ENCODE results near the gene TRIM66.

Gene TRIM66

DNA sequence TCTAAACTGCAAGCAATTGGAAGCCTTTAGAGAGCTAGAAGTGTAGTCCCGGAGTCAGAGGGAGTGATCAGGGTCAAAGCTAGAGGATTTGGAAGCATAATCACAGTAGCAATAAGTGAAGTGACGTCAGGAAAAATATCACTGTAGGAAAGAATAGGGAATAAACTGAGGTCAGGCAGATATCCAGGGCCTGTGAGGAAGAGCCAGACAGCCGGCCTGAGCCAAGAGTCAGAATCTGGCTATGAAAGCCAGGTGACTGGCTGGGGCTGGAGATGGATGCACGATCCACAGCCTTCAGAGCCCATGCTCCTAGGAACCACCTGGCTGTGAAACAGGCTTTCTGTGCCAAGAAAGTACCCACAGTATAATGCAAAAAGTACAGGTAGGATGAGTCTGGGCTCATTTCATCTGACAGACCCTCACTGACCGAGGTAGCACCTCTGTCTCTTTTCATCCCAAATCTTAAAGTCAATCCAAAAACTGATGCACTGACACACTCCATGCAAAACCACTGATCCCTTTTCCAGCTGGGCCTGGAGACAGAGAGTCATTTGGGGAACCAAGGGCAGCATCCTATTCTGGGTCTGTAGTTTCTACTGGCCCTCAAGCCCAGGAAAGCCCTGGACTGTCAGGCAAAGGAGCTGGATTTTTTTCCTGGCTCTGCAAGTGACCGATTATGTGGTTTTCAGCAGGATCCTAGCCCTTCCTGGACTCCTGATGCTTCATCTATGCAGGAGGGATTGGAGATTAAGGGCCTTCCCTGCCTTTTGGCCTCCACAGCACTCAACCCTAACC is 21.3 kb downstream of the TRIM66 start:
- TF ChIP-seq, protein P1, sequence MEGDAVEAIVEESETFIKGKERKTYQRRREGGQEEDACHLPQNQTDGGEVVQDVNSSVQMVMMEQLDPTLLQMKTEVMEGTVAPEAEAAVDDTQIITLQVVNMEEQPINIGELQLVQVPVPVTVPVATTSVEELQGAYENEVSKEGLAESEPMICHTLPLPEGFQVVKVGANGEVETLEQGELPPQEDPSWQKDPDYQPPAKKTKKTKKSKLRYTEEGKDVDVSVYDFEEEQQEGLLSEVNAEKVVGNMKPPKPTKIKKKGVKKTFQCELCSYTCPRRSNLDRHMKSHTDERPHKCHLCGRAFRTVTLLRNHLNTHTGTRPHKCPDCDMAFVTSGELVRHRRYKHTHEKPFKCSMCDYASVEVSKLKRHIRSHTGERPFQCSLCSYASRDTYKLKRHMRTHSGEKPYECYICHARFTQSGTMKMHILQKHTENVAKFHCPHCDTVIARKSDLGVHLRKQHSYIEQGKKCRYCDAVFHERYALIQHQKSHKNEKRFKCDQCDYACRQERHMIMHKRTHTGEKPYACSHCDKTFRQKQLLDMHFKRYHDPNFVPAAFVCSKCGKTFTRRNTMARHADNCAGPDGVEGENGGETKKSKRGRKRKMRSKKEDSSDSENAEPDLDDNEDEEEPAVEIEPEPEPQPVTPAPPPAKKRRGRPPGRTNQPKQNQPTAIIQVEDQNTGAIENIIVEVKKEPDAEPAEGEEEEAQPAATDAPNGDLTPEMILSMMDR (IDR thresholded peaks at IDR 0.05; ENCODE audit: low read depth, low read length, missing control alignments), result no peak
- no peak for DNase-seq (ENCODE audit: low read depth)
- H3K4me3 ChIP-seq (ENCODE audit: low read depth, low read length), result no peak overlapping the region

DNA sequence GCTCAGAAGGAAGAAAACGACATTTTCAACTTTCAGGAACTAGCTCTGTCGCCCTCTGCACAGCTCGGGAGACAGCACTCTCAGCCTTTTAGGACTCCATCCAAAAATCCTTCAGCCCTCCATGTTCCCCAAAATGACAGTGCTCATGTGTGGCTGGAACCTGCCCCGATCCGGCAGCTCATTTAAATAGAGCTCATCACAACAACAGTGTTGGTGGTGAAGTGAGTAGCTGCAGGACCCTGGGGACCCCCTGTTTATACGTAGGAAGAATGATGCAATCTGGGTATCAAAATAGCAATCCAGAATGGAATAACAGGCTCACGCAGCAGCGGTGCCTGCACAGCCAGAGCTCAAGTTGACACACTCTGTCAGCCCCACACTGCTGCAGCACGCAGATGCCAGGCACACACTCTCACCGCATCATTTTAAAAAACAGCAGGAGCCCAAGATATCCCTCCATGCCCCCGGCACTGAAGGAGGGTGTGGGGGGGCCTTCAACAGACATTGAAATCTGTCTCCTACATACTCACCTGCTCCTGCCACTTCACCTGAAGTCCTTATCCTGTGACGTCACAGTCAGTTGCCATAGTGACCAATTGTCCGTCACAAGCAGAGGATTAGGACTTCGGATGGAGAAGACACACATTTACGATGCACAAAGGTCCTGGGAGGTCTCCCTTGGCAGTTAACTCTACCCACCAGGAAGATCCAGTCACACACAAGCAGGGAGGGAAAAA is 24.0 kb downstream of the TRIM66 start:
- H3K4me3 ChIP-seq (ENCODE audit: low read depth, low read length), result no peak overlapping the region
- DNase-seq (ENCODE audit: low read depth), result no peak
- TF ChIP-seq, protein P1 (IDR thresholded peaks at IDR 0.05; ENCODE audit: low read depth, low read length, missing control alignments), result no peak

DNA sequence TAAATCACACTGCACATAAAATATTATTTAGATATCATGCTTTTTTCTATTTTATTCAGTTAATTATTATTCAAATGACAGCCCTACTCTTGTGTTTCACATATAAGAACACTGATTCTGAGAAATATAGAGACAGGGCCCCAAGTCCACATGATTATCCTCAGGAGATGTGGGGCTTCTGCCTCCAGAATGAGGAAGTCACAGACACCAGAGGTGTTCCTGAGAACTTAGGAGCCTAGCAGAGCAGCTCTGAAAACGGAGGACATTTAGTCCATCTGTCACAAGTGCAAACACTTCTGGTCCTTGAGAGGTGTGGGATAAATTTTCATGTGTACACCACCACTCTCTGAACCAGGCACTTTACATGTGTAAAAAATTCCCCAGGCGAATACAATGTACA is 26.2 kb downstream of the TRIM66 start:
- TF ChIP-seq, protein P1 (IDR thresholded peaks at IDR 0.05; ENCODE audit: low read depth, low read length, missing control alignments), result no peak
- no peak overlapping the region for H3K4me3 ChIP-seq (ENCODE audit: low read depth, low read length)
- DNase-seq (ENCODE audit: low read depth), result no peak

DNA sequence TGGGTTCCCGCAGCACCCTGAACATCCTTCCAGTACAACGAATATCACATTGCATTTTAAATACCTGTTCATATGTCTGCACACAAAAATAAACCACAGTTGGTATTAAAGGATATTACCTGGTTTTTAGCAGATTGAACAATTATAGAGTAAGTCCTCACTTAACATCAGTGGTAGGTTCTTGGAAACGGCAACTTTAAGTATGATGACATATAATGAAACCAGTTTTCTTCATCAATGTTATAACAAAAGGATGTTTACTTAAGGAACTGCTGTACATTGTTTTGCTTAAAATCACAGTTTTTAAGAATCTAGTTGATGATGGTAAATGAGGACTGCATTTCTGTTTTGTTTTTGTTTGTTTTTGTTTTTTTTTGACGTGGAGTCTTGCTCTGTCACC is 28.0 kb downstream of the TRIM66 start:
- no peak for DNase-seq (ENCODE audit: low read depth)
- no peak overlapping the region for H3K4me3 ChIP-seq (ENCODE audit: low read depth, low read length)
- TF ChIP-seq, protein P1 (IDR thresholded peaks at IDR 0.05; ENCODE audit: low read depth, low read length, missing control alignments), result no peak

DNA sequence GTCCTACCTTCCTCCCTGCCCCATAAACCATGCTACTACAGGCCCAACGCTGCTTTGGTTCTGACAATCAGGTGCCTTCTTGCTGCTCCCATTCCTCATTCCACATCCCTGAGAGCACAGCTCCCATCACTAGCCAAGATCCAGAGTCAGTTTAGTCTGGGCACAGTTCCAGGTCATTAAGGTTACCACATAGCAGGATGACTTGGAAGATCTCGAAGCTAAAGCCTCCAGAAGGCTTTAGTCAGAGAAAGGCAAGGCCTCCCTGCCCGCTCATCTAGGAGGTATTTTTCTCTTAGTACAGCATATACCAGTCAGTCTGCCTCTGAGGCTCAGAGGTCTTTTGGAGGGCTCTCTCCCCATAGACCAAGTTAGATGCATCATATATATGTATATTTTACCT is 30.3 kb downstream of the TRIM66 start:
- no peak for DNase-seq (ENCODE audit: low read depth)
- TF ChIP-seq, protein P1 (IDR thresholded peaks at IDR 0.05; ENCODE audit: low read depth, low read length, missing control alignments), result no peak
- H3K4me3 ChIP-seq (ENCODE audit: low read depth, low read length), result no peak overlapping the region

DNA sequence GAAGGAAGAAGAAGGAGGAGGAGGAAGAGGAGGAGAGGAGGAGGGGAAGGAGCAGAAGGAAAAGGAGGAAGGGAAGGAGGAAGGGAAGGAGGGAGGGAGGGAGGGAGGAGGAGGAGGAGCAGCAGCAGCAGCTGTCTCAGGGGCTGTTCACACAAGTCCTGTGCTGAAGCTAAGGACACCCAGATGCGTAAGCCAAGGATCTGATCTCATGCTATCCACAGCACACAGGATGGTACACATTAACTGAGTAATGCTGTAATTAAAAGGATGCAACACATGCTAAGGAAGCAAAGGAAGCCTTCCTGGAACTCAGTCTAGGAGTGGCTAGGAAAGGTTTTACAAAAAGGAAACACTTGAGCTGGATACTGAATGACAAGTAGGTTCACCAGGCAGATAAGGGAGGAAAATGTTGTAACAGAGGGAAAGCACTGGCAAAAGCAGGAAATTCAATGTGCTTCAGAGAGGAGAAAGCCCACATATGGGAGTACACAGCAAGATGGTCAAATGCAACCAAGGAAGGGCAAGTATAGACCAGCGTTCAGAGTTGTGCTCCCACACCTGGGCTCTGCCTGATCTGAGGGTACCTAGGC is 32.0 kb downstream of the TRIM66 start:
- TF ChIP-seq, protein P1 (IDR thresholded peaks at IDR 0.05; ENCODE audit: low read depth, low read length, missing control alignments), result no peak
- no peak overlapping the region for H3K4me3 ChIP-seq (ENCODE audit: low read depth, low read length)
- no peak for DNase-seq (ENCODE audit: low read depth)

Data from GM12864 (cell line).